GM10248 (cell line): Measurements from ENCODE around the gene WNT8B.

ENCODE experiments used
- CTCF ChIA-PET: fragments of 300-600 bp; sonication (Branson Sonifier 250); formaldehyde crosslinking; extraction: SDS; loops from one replicate; lab custom pipeline; 2021; ENCODE audit warnings: antibody characterized with exemption; lab: Yijun Ruan, JAX
- POLR2A ChIA-PET: fragments of 350-650 bp; sonication (Branson Sonifier 250); formaldehyde crosslinking; extraction: SDS; loops from one replicate; lab custom pipeline; 2020; ENCODE audit warnings: antibody characterized with exemption; lab: Yijun Ruan, JAX
- DNase-seq: peaks from one replicate; pipeline ENCODE4 v3.0.0; 2012; ENCODE audit errors: extremely low spot score
- TF ChIP-seq, protein P1 (sequence below): IDR thresholded peaks from 2 replicates; pipeline ENCODE4 v1.5.1; 2012; ENCODE audit warnings: mild to moderate bottlenecking, low read depth; ENCODE audit errors: extremely low read depth, missing control alignments, control extremely low read depth

WNT8B gene

GRCh38 chr10:100508691-100509150 is 45.9 kb downstream of the WNT8B start:
- ChIA-PET CTCF (interaction anchor here (0.7 to 8.2 kb wide), 17 partner anchors 8 to 663 kb away, joined by 3 to 54 read pairs (median 4); partner anchors contain the start of genes HIF1AN, NDUFB8 and SEC31B), POLR2A (interaction anchor here (0.6 kb wide), 1 partner anchor 206 kb away, joined by 3 read pairs; no protein-coding TSS in a partner anchor)
- peak; percentile 53 for DNase-seq
- TF ChIP-seq, protein P1, sequence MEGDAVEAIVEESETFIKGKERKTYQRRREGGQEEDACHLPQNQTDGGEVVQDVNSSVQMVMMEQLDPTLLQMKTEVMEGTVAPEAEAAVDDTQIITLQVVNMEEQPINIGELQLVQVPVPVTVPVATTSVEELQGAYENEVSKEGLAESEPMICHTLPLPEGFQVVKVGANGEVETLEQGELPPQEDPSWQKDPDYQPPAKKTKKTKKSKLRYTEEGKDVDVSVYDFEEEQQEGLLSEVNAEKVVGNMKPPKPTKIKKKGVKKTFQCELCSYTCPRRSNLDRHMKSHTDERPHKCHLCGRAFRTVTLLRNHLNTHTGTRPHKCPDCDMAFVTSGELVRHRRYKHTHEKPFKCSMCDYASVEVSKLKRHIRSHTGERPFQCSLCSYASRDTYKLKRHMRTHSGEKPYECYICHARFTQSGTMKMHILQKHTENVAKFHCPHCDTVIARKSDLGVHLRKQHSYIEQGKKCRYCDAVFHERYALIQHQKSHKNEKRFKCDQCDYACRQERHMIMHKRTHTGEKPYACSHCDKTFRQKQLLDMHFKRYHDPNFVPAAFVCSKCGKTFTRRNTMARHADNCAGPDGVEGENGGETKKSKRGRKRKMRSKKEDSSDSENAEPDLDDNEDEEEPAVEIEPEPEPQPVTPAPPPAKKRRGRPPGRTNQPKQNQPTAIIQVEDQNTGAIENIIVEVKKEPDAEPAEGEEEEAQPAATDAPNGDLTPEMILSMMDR = peak; percentile 34

DNA sequence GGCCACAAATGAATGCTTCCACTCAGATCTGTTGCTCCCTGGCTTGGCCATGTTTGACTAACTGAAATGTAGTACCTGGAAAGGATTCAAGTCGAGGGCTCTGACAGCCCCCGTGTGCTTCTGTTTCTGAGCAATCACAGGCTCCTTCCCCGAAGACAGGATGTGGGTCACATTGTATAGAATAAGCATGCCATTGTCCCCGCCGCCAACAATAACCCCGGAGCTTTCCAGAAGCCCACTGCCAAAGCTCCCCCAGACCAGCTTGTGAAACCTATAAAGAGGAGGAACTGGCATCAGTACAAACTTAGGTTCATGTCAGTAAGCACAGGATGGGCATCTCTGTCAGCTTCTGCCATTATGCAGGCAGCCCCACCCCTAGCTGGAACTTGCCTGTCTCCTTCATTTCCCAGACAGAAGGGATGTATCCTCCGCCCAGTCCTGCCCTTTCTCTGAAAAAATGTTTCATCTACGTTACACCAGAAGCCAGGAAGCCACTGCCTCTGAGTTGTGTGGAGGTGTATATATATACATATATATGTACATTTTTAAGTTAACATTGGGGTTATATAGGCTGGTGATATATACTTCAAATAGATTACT is 46.5 kb downstream of the WNT8B start:
- CTCF ChIA-PET = interaction anchor here (0.7 to 8.2 kb wide), 16 partner anchors 9 to 664 kb away, joined by 3 to 54 read pairs (median 4); partner anchors contain the start of genes HIF1AN, NDUFB8 and SEC31B
- TF ChIP-seq, protein P1 = no peak
- DNase-seq = no peak
- POLR2A ChIA-PET = no interaction called here

DNA sequence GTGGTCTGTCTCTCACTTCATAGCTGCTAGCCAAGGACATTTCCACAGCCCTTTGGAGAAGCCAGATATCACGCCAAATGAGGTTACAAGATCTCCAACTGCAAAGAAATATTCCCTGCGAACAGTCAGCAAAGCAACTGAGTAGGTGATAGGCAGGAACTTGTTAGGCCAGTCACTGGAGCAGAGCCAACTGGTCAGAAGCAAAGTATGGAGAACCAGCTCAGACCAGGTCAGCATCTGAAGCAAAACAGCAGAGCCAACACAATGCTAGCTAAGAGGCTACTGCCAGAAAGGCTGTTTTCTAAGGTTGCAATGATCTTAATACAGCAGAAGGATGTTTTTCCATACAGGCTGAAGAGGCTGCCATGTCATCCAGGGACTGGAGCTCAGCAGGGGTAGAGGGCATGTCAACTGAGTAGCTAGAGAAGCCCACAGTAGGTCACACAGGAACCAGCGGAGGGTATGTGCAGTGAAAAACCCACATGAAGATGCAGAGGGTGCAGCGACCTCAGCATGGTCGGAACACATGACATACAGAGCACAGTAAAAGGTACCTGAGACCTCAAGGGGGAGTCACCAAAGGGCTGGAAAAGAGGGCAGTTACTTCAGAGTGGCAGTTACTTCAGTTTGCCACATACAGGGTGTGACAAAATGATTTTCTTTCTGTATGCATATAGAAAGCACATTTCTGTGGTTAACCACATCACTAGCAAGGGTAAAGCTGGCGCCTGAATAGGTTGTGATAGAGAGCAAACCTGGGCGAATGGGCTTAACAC is 47.9 kb downstream of the WNT8B start:
- no peak for DNase-seq
- ChIA-PET CTCF (interaction anchor here (1.2 to 8.2 kb wide), 6 partner anchors 8 to 78 kb away, joined by 5 to 54 read pairs (median 13); partner anchors contain the start of genes HIF1AN and SEC31B), POLR2A (no interaction called here)
- TF ChIP-seq, protein P1 = no peak

DNA sequence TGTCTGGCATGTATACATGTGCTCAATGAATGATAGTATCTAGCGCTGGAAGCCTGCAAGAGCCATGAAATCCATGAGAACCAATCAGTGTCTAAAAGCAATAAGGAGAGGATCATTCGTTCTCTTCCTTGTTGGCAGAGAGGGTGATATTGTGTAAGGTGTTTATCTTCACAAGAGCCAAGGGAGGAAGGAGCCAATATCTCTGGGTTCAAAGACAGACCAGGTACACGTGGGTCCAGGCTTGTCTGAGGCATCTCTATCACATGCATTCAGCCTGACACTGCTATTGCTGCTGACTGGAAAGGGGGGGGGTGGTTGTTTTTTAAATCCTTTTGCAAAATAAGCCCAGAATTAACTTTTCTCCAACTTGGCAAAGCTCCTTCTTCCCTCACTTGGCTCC is 52.8 kb downstream of the WNT8B start:
- DNase-seq = no peak
- POLR2A ChIA-PET = no interaction called here
- CTCF ChIA-PET = interaction anchor here (1.0 to 3.0 kb wide), 3 partner anchors 16 to 82 kb away, joined by 3 to 11 read pairs (median 4); no protein-coding TSS in a partner anchor
- TF ChIP-seq, protein P1 = no peak

DNA sequence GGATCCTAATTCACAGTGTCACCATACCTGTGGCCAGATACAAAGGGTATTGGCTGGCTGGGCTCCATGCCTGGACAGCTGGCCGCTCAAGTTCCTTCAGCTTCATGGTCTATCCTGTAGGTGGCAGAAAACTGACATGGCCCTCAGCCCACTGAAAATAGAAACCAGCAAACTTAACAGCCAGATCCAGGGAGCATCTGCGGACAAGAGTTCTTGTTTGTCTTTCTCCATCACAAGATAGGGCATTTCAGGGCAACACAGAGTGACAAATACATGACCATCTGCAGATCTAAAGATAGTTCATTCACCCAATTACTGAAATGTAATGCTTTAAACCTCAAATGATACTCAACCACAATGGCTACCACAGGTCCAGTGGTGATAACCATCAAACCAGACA is 54.0 kb downstream of the WNT8B start:
- TF ChIP-seq, protein P1 = peak; percentile 17
- no peak for DNase-seq
- ChIA-PET POLR2A (no interaction called here), CTCF (interaction anchor here (0.7 to 5.5 kb wide), 7 partner anchors 9 to 85 kb away, joined by 3 to 54 read pairs (median 20); partner anchors contain the start of gene HIF1AN)

GRCh38 chr10:100518761-100519241 is 56.0 kb downstream of the WNT8B start:
- ChIA-PET CTCF (interaction anchor here (0.6 to 5.5 kb wide), 43 partner anchors 9 to 673 kb away, joined by 3 to 54 read pairs (median 4); partner anchors contain the start of gene HIF1AN), POLR2A (no interaction called here)
- TF ChIP-seq, protein P1 = peak; percentile 69
- peak; percentile 57 for DNase-seq
